Measurements from ENCODE around the gene VEGFD.

DNA sequence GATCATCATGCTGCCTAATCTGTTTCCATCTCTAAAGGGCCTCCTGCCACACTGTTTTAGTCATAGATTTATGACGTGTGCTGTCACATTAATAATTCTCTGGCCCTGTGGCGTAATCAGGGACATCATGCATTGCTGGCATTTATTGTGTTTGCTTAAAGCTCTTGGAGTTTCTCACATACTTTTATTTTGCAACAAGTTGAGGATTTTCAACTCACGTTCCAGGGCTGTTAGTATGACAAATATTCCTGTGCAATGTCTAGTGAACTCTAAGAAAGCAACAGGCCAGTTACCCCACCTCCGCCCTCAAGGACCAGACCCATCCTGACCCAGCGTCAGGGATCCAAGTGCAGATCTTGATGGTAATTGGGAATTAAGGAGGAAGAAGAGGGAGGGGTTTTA, 41.1 kb downstream of the VEGFD start:
- TF ChIP-seq, protein P1, sequence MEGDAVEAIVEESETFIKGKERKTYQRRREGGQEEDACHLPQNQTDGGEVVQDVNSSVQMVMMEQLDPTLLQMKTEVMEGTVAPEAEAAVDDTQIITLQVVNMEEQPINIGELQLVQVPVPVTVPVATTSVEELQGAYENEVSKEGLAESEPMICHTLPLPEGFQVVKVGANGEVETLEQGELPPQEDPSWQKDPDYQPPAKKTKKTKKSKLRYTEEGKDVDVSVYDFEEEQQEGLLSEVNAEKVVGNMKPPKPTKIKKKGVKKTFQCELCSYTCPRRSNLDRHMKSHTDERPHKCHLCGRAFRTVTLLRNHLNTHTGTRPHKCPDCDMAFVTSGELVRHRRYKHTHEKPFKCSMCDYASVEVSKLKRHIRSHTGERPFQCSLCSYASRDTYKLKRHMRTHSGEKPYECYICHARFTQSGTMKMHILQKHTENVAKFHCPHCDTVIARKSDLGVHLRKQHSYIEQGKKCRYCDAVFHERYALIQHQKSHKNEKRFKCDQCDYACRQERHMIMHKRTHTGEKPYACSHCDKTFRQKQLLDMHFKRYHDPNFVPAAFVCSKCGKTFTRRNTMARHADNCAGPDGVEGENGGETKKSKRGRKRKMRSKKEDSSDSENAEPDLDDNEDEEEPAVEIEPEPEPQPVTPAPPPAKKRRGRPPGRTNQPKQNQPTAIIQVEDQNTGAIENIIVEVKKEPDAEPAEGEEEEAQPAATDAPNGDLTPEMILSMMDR (conservative IDR thresholded peaks at IDR 0.05; ENCODE audit: low read depth, low read length), result no peak
- TF ChIP-seq EZH2 (IDR thresholded peaks at IDR 0.05; ENCODE audit: borderline replicate concordance, low read depth, low read length, poor library complexity, severe bottlenecking), result no peak

Measured in A673 (cell line).